H9 (cell line): ENCODE measurements around the gene ZFP64. TPM values are rescaled to one million over a fixed set of nuclear protein-coding genes. Genes with fewer than 3 reads are reported as not detected.

ENCODE experiments used
- DNase-seq: peaks from one replicate; pipeline ENCODE4 v3.0.0-alpha.2; 2017
- H2AFZ ChIP-seq: one replicate; pipeline ENCODE4 v1.6.1; 2013; ENCODE audit warnings: mild to moderate bottlenecking, low read length, control low read depth, moderate library complexity
- H2AK5ac ChIP-seq: 2 replicates; pipeline ENCODE4 v1.6.1; 2013; ENCODE audit warnings: low read length, control low read depth, mixed read lengths; ENCODE audit not compliant: insufficient read length
- H2BK120ac ChIP-seq: one replicate; pipeline ENCODE4 v1.6.1; 2013; ENCODE audit warnings: low read depth, mild to moderate bottlenecking, low read length, control low read depth, inconsistent platforms; ENCODE audit not compliant: poor library complexity, severe bottlenecking
- H2BK12ac ChIP-seq: 2 replicates; pipeline ENCODE4 v1.6.1; 2013; ENCODE audit warnings: low read length, control low read depth, mixed read lengths, low read depth; ENCODE audit not compliant: insufficient read length
- H2BK15ac ChIP-seq: 2 replicates; pipeline ENCODE4 v1.6.1; 2013; ENCODE audit warnings: low read depth, low read length, control low read depth
- H2BK20ac ChIP-seq: one replicate; pipeline ENCODE4 v1.6.1; 2013; ENCODE audit warnings: low read depth, mild to moderate bottlenecking, low read length, control low read depth, inconsistent platforms; ENCODE audit not compliant: poor library complexity, severe bottlenecking
- H2BK5ac ChIP-seq: 2 replicates; pipeline ENCODE4 v1.6.1; 2013; ENCODE audit warnings: low read length, control low read depth, mixed read lengths; ENCODE audit not compliant: insufficient read length
- H3K14ac ChIP-seq: 2 replicates; pipeline ENCODE4 v1.6.1; 2013; ENCODE audit warnings: low read length, control low read depth; ENCODE audit not compliant: insufficient read depth
- H3K18ac ChIP-seq: 2 replicates; pipeline ENCODE4 v1.6.1; 2013; ENCODE audit warnings: low read depth, mild to moderate bottlenecking, mixed read lengths, low read length, control low read depth; ENCODE audit not compliant: insufficient read length
- H3K23ac ChIP-seq: 2 replicates; pipeline ENCODE4 v1.6.1; 2013; ENCODE audit warnings: low read length, control low read depth, mixed read lengths, low read depth; ENCODE audit not compliant: insufficient read length
- H3K23me2 ChIP-seq: 2 replicates; pipeline ENCODE4 v1.6.1; 2013; ENCODE audit warnings: low read depth, mild to moderate bottlenecking, mixed read lengths, low read length, control low read depth; ENCODE audit not compliant: insufficient read length, poor library complexity, severe bottlenecking
- H3K27ac ChIP-seq: 2 replicates; pipeline ENCODE4 v1.5.1; 2013; ENCODE audit warnings: low read length, control low read depth, mixed read lengths, low read depth; ENCODE audit not compliant: insufficient read length
- H3K27me3 ChIP-seq: 2 replicates; pipeline ENCODE4 v1.6.1; 2013; ENCODE audit warnings: low read length, control low read depth, inconsistent platforms; ENCODE audit not compliant: insufficient read depth
- H3K4ac ChIP-seq: 2 replicates; pipeline ENCODE4 v1.6.1; 2013; ENCODE audit warnings: low read depth, mild to moderate bottlenecking, control low read depth, inconsistent platforms, low read length, moderate library complexity
- H3K4me1 ChIP-seq: 2 replicates; pipeline ENCODE4 v1.6.1; 2013; ENCODE audit warnings: low read length, control low read depth, inconsistent platforms; ENCODE audit not compliant: insufficient read depth
- H3K4me2 ChIP-seq: 2 replicates; pipeline ENCODE4 v1.6.1; 2013; ENCODE audit warnings: low read length, control low read depth, mixed read lengths; ENCODE audit not compliant: insufficient read length, insufficient read depth
- H3K56ac ChIP-seq: 2 replicates; pipeline ENCODE4 v1.6.1; 2013; ENCODE audit warnings: low read depth, mild to moderate bottlenecking, mixed read lengths, low read length, control low read depth; ENCODE audit not compliant: insufficient read length
- H3K79me1 ChIP-seq: 2 replicates; pipeline ENCODE4 v1.6.1; 2013; ENCODE audit warnings: low read depth, mild to moderate bottlenecking, moderate library complexity, low read length, control low read depth, inconsistent platforms; ENCODE audit not compliant: insufficient read depth, poor library complexity, severe bottlenecking
- H3K79me2 ChIP-seq: 2 replicates; pipeline ENCODE4 v1.6.1; 2013; ENCODE audit warnings: low read length, control low read depth, inconsistent platforms; ENCODE audit not compliant: insufficient read depth
- H3K9ac ChIP-seq: 2 replicates; pipeline ENCODE4 v1.6.1; 2013; ENCODE audit warnings: low read length, control low read depth, mixed read lengths; ENCODE audit not compliant: insufficient read length; ENCODE audit errors: extremely low read depth
- H3K9me3 ChIP-seq: one replicate; pipeline ENCODE4 v1.6.1; 2013; ENCODE audit warnings: low read depth, low read length, inconsistent platforms; ENCODE audit not compliant: control insufficient read depth
- H3T11ph ChIP-seq: one replicate; pipeline ENCODE4 v1.6.1; 2013; ENCODE audit warnings: mild to moderate bottlenecking, low read length, control low read depth, inconsistent platforms
- H4K20me1 ChIP-seq: one replicate; pipeline ENCODE4 v1.6.1; 2013; ENCODE audit not compliant: control insufficient read depth, insufficient read length, insufficient read depth
- H4K5ac ChIP-seq: 2 replicates; pipeline ENCODE4 v1.6.1; 2013; ENCODE audit warnings: low read depth, mild to moderate bottlenecking, mixed read lengths, low read length, control low read depth; ENCODE audit not compliant: insufficient read length
- H4K8ac ChIP-seq: replicated peaks from 2 replicates; pipeline ENCODE4 v1.6.1; 2013; ENCODE audit warnings: low read length, control low read depth, mixed read lengths, low read depth; ENCODE audit not compliant: insufficient read length
- H4K91ac ChIP-seq: 2 replicates; pipeline ENCODE4 v1.6.1; 2013; ENCODE audit warnings: low read depth, mild to moderate bottlenecking, moderate library complexity, mixed read lengths, low read length, control low read depth; ENCODE audit not compliant: insufficient read length
- H3K27ac Mint-ChIP-seq, 3 experiments: 2 replicates in 2 of 3; 3 replicates in 1 of 3; pipeline ENCODE4 v1.8.0; 2020 to 2021; ENCODE audit warnings: mixed read lengths in 3 of 3, mild to moderate bottlenecking in 1 of 3, moderate library complexity in 1 of 3
- H3K27me3 Mint-ChIP-seq: 2 replicates; pipeline ENCODE4 v1.8.0; 2021; ENCODE audit warnings: low read depth, mild to moderate bottlenecking, moderate library complexity, mixed read lengths
- H3K36me3 Mint-ChIP-seq, 3 experiments: 2 replicates in 2 of 3; 3 replicates in 1 of 3; pipeline ENCODE4 v1.8.0; 2020 to 2021; ENCODE audit warnings: low read depth in 3 of 3, mixed read lengths in 3 of 3; ENCODE audit not compliant: insufficient read depth in 1 of 3
- H3K4me1 Mint-ChIP-seq, 2 experiments: 2 replicates each; pipeline ENCODE4 v1.8.0; 2020; ENCODE audit warnings: mixed read lengths in 2 of 2
- H3K4me3 Mint-ChIP-seq, 2 experiments: 2 replicates in 1 of 2; 3 replicates in 1 of 2; pipeline ENCODE4 v1.8.0; 2020 to 2021; ENCODE audit warnings: mild to moderate bottlenecking in 2 of 2, mixed read lengths in 2 of 2, moderate library complexity in 1 of 2
- H3K9me3 Mint-ChIP-seq, 2 experiments: 2 replicates in 1 of 2; 3 replicates in 1 of 2; pipeline ENCODE4 v1.8.0; 2020; ENCODE audit warnings: mild to moderate bottlenecking in 2 of 2, mixed read lengths in 2 of 2, moderate library complexity in 1 of 2
- CTCF ChIP-seq: fragments of 200-600 bp; sonication (generic); conservative IDR thresholded peaks from 3 replicates; pipeline ENCODE4 v1.8.0; 2021; ENCODE audit warnings: antibody characterized with exemption, mild to moderate bottlenecking
- WGBS: extraction: QIAGEN DNeasy Blood & Tissue Kit; methylation state at CpG from one replicate; pipeline ENCODE4 v1.1.7; 2013; ENCODE audit warnings: missing lambda C conversion rate, low lambda C conversion rate, mixed read lengths; ENCODE audit not compliant: insufficient read length; ENCODE audit errors: extremely low coverage; 5-methylcytosine and 5-hydroxymethylcytosine counted together
- total RNA-seq: library from RNA; stranded (reverse); gene quantifications from 2 replicates; pipeline ENCODE4 v1.2.1, GENCODE V29; 2021

Gene ZFP64
- total RNA-seq, 1 experiment from 2014 or later, result 29.2 TPM

- Histone ChIP-seq H2AFZ (no peak overlapping the region), H3K18ac (no peak overlapping the region), H4K5ac (no peak overlapping the region), H4K8ac (no peak overlapping the region), H3K4me2 (no peak overlapping the region), H3T11ph (no peak overlapping the region), H3K23me2 (no peaks in the 10 kb centered on the region), H2BK120ac (no peak overlapping the region), H3K56ac (no peak overlapping the region), H3K79me1 (no peaks in the 10 kb centered on the region), H4K91ac (no peak overlapping the region), H3K23ac (no peak overlapping the region), H3K9me3 (no peaks in the 10 kb centered on the region), H3K9ac (no peak overlapping the region), H2BK5ac (no peak overlapping the region), H3K4me1 (no peaks in the 10 kb centered on the region), H2BK12ac (no peak overlapping the region), H3K14ac (no peak overlapping the region), H2BK20ac (no peak overlapping the region), H4K20me1 (no peaks in the 10 kb centered on the region), H2BK15ac (no peak overlapping the region), H2AK5ac (no peak overlapping the region), H3K4ac (no peak overlapping the region), H3K27ac (no peak overlapping the region), H3K27me3 (no peaks in the 10 kb centered on the region), H3K79me2 (no peaks in the 10 kb centered on the region)
- Mint-ChIP-seq H3K4me1 (no peaks in the 10 kb centered on the region), H3K4me3 (no peak overlapping the region), H3K27me3 (no peaks in the 10 kb centered on the region), H3K36me3 (peaks cover 14 to 51% (median 49%) of the 10 kb centered on the region in 3 experiments), H3K9me3 (peaks cover 9 to 12% of the 10 kb centered on the region in 2 experiments; a peak in 3 of 5 replicates), H3K27ac (no peak overlapping the region; a peak in 1 of 7 replicates)
- DNase-seq, result no peak
- no peak for TF ChIP-seq CTCF
- no CpG with 5 or more reads among the region's 1 CpG for WGBS
Measured at GRCh38 chr20:52168116-52168515, 23.5 kb downstream of the ZFP64 start.
